ENCODE data around the gene TLR5. TPM values are rescaled to one million over a fixed set of nuclear protein-coding genes. Genes with fewer than 3 reads are reported as not detected.

TLR5 gene
- total and polyA plus RNA-seq, 2 donors (not counting 1 experiment from before 2014, with no cell fraction given), result 0.17 to 0.19 TPM

- Histone ChIP-seq H3K27ac (ENCODE audit: insufficient read depth, low read length) (no peak overlapping the region), H3K9me3 (ENCODE audit: control insufficient read depth, insufficient read depth, low read depth, low read length) (no peaks in the 10 kb centered on the region), H4K20me1 (ENCODE audit: control insufficient read depth, extremely low read depth, insufficient read depth, low read length) (no peaks in the 10 kb centered on the region), H3K9ac (ENCODE audit: insufficient read depth, low read length) (no peak overlapping the region), H3K36me3 (ENCODE audit: control insufficient read depth, insufficient read depth, low read length) (no peaks in the 10 kb centered on the region), H3K27me3 (ENCODE audit: control insufficient read depth, insufficient read depth, low read length) (peaks cover 3% of the 10 kb centered on the region), H3K4me2 (ENCODE audit: extremely low read depth, insufficient read depth, low read length) (no peak overlapping the region), H2AFZ (ENCODE audit: low read length) (no peak overlapping the region), H3K4me1 (ENCODE audit: control insufficient read depth, extremely low read depth, insufficient read depth, low read length) (no peaks in the 10 kb centered on the region), H3K4me3 (replicated peaks in 1 of 4; ENCODE audit: control extremely low read depth in 1 of 4, insufficient read depth in 1 of 4, low read depth in 3 of 4, low read length in 4 of 4) (no peak overlapping the region), H3K79me2 (ENCODE audit: control insufficient read depth, insufficient read depth, low read length) (no peaks in the 10 kb centered on the region)
- no peak for DNase-seq (ENCODE audit: low read depth in 2 of 2)
- TF ChIP-seq, protein P1, sequence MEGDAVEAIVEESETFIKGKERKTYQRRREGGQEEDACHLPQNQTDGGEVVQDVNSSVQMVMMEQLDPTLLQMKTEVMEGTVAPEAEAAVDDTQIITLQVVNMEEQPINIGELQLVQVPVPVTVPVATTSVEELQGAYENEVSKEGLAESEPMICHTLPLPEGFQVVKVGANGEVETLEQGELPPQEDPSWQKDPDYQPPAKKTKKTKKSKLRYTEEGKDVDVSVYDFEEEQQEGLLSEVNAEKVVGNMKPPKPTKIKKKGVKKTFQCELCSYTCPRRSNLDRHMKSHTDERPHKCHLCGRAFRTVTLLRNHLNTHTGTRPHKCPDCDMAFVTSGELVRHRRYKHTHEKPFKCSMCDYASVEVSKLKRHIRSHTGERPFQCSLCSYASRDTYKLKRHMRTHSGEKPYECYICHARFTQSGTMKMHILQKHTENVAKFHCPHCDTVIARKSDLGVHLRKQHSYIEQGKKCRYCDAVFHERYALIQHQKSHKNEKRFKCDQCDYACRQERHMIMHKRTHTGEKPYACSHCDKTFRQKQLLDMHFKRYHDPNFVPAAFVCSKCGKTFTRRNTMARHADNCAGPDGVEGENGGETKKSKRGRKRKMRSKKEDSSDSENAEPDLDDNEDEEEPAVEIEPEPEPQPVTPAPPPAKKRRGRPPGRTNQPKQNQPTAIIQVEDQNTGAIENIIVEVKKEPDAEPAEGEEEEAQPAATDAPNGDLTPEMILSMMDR (conservative IDR thresholded peaks at IDR 0.05 in 1 of 2, IDR thresholded peaks at IDR 0.05 in 1 of 2; ENCODE audit: low read depth in 1 of 2, low read length in 2 of 2), result no peak
- no peak for TF ChIP-seq EZH2 (IDR thresholded peaks at IDR 0.05; ENCODE audit: low read length, missing control alignments)
Observed at GRCh38 chr1:223146745-223147144, 3.7 kb upstream of the TLR5 start.

DNA sequence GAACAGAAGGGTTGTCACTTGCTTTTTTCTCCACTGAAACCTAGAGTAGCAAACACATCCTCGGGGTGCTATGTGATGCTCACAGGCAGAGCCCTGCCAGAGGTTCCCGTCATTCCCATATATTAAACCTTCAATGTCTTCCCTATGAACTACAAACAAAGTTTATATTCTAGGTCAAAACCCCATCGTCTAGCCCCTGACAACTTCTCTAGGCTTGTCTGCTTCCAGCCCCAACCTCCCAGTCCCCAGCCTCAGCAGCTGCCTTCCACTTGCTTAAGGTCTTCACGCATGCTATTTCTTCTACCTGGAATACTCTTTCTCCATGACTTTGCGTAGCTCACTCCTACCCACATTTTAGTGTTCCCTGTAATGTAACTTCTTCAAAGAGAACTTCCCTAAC is 1.9 kb upstream of the TLR5 start:
- no peak for DNase-seq (ENCODE audit: low read depth in 2 of 2)
- Histone ChIP-seq H4K20me1 (ENCODE audit: control insufficient read depth, extremely low read depth, insufficient read depth, low read length) (no peaks in the 10 kb centered on the region), H3K4me1 (ENCODE audit: control insufficient read depth, extremely low read depth, insufficient read depth, low read length) (no peaks in the 10 kb centered on the region), H3K36me3 (ENCODE audit: control insufficient read depth, insufficient read depth, low read length) (no peaks in the 10 kb centered on the region), H3K4me2 (ENCODE audit: extremely low read depth, insufficient read depth, low read length) (no peak overlapping the region), H3K27ac (ENCODE audit: insufficient read depth, low read length) (no peak overlapping the region), H3K4me3 (replicated peaks in 1 of 4; ENCODE audit: control extremely low read depth in 1 of 4, insufficient read depth in 1 of 4, low read depth in 3 of 4, low read length in 4 of 4) (no peak overlapping the region), H3K27me3 (ENCODE audit: control insufficient read depth, insufficient read depth, low read length) (peaks cover 3% of the 10 kb centered on the region), H3K79me2 (ENCODE audit: control insufficient read depth, insufficient read depth, low read length) (no peaks in the 10 kb centered on the region), H2AFZ (ENCODE audit: low read length) (no peak overlapping the region), H3K9me3 (ENCODE audit: control insufficient read depth, insufficient read depth, low read depth, low read length) (no peaks in the 10 kb centered on the region), H3K9ac (ENCODE audit: insufficient read depth, low read length) (no peak overlapping the region)
- TF ChIP-seq, protein P1 (conservative IDR thresholded peaks at IDR 0.05 in 1 of 2, IDR thresholded peaks at IDR 0.05 in 1 of 2; ENCODE audit: low read depth in 1 of 2, low read length in 2 of 2), result no peak
- TF ChIP-seq EZH2 (IDR thresholded peaks at IDR 0.05; ENCODE audit: low read length, missing control alignments), result no peak

DNA sequence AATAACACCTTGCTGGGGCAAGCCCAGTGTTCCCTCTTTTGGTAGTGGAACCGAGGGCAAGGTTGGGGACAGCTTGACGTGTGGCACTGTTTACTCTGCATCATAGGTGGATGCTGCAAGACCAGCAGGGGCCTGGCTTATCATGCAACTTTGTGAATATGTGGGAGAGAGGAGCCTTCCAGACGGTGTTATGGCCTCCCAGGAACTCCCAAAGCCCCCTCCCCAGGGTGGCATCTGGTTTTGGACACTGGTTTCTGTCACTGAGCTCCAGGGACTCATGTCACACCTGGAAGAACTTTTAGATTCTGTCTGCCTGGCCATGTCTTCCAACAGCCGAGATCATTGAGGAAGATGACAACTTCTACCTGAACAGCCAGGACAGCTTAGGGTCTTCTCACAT is 1.4 kb upstream of the TLR5 start:
- Histone ChIP-seq H3K4me2 (ENCODE audit: extremely low read depth, insufficient read depth, low read length) (no peak overlapping the region), H3K79me2 (ENCODE audit: control insufficient read depth, insufficient read depth, low read length) (no peaks in the 10 kb centered on the region), H3K36me3 (ENCODE audit: control insufficient read depth, insufficient read depth, low read length) (no peaks in the 10 kb centered on the region), H3K4me3 (replicated peaks in 1 of 4; ENCODE audit: control extremely low read depth in 1 of 4, insufficient read depth in 1 of 4, low read depth in 3 of 4, low read length in 4 of 4) (no peak overlapping the region), H3K27me3 (ENCODE audit: control insufficient read depth, insufficient read depth, low read length) (peaks cover 3% of the 10 kb centered on the region), H2AFZ (ENCODE audit: low read length) (no peak overlapping the region), H3K9me3 (ENCODE audit: control insufficient read depth, insufficient read depth, low read depth, low read length) (no peaks in the 10 kb centered on the region), H3K9ac (ENCODE audit: insufficient read depth, low read length) (no peak overlapping the region), H3K27ac (ENCODE audit: insufficient read depth, low read length) (no peak overlapping the region), H3K4me1 (ENCODE audit: control insufficient read depth, extremely low read depth, insufficient read depth, low read length) (no peaks in the 10 kb centered on the region), H4K20me1 (ENCODE audit: control insufficient read depth, extremely low read depth, insufficient read depth, low read length) (no peaks in the 10 kb centered on the region)
- TF ChIP-seq EZH2 (IDR thresholded peaks at IDR 0.05; ENCODE audit: low read length, missing control alignments), result no peak
- TF ChIP-seq, protein P1 (conservative IDR thresholded peaks at IDR 0.05 in 1 of 2, IDR thresholded peaks at IDR 0.05 in 1 of 2; ENCODE audit: low read depth in 1 of 2, low read length in 2 of 2), result no peak
- DNase-seq (ENCODE audit: low read depth in 2 of 2), result no peak
